Measurements from ENCODE around the gene ZNF32. TPM values are rescaled to one million over a fixed set of nuclear protein-coding genes. Genes with fewer than 3 reads are reported as not detected.

The ZNF32 gene
- total RNA-seq, 1 donor from 2014 or later, result 13.9 TPM

GRCh38 chr10:43681721-43682120 is 33.0 kb upstream of the ZNF32 start:
- intact Hi-C loops (cut with micrococcal nuclease), result no loop called here

GRCh38 chr10:43681220-43681619 is 32.5 kb upstream of the ZNF32 start:
- intact Hi-C loops (cut with micrococcal nuclease), result no loop called here

- intact Hi-C loops (cut with micrococcal nuclease), result no loop called here
These were observed 31.4 kb upstream of the ZNF32 start for GRCh38 chr10:43680035-43680434.

GRCh38 chr10:43679509-43679908 is 30.8 kb upstream of the ZNF32 start:
- intact Hi-C loops (cut with micrococcal nuclease), result no loop called here

GRCh38 chr10:43678654-43679053 is 30.0 kb upstream of the ZNF32 start:
- intact Hi-C loops (cut with micrococcal nuclease), result no loop called here

- intact Hi-C loops (cut with micrococcal nuclease), result no loop called here
These were observed 28.2 kb upstream of the ZNF32 start for GRCh38 chr10:43676901-43677300.

- intact Hi-C loops (cut with micrococcal nuclease), result no loop called here
These were observed 27.6 kb upstream of the ZNF32 start for GRCh38 chr10:43676331-43676730.

GRCh38 chr10:43674553-43675210 is 26.0 kb upstream of the ZNF32 start:
- intact Hi-C loops (cut with micrococcal nuclease), result no loop called here

- intact Hi-C loops (cut with micrococcal nuclease), result no loop called here
These were observed 24.8 kb upstream of the ZNF32 start for GRCh38 chr10:43673471-43673870.

GRCh38 chr10:43671659-43672531 is 23.2 kb upstream of the ZNF32 start:
- intact Hi-C loops (cut with micrococcal nuclease), result loop anchor here (1.0 kb wide), 5 partner anchors 358 to 1192 kb away; no protein-coding TSS in a partner anchor

- intact Hi-C loops (cut with micrococcal nuclease), result no loop called here
These were observed 20.7 kb upstream of the ZNF32 start for GRCh38 chr10:43669386-43669785.

- intact Hi-C loops (cut with micrococcal nuclease), result no loop called here
These were observed 19.2 kb upstream of the ZNF32 start for GRCh38 chr10:43667761-43668386.

GRCh38 chr10:43667317-43667731 is 18.6 kb upstream of the ZNF32 start:
- intact Hi-C loops (cut with micrococcal nuclease), result no loop called here

- intact Hi-C loops (cut with micrococcal nuclease), result no loop called here
These were observed 17.9 kb upstream of the ZNF32 start for GRCh38 chr10:43666552-43666951.

GRCh38 chr10:43665054-43665453 is 16.4 kb upstream of the ZNF32 start:
- intact Hi-C loops (cut with micrococcal nuclease), result no loop called here

GRCh38 chr10:43658227-43658626 is 9.5 kb upstream of the ZNF32 start:
- intact Hi-C loops (cut with micrococcal nuclease), result no loop called here

GRCh38 chr10:43655311-43655710 is 6.6 kb upstream of the ZNF32 start:
- intact Hi-C loops (cut with micrococcal nuclease), result no loop called here

- intact Hi-C loops (cut with micrococcal nuclease), result no loop called here
These were observed 5.1 kb upstream of the ZNF32 start for GRCh38 chr10:43653746-43654145.

GRCh38 chr10:43649185-43649523 is 473 bp upstream of the ZNF32 start:
- intact Hi-C loops (cut with micrococcal nuclease), result loop anchor here (1.0 to 10.0 kb wide), 9 partner anchors 26 to 866 kb away; partner anchors contain the start of genes BMS1, CSGALNACT2 and ZNF239

GRCh38 chr10:43648095-43648397 is 635 bp downstream of the ZNF32 start:
- intact Hi-C loops (cut with micrococcal nuclease), result loop anchor here (1.0 to 10.0 kb wide), 10 partner anchors 42 to 1096 kb away; partner anchors contain the start of genes BMS1, CSGALNACT2, HNRNPF and ZNF33B

- intact Hi-C loops (cut with micrococcal nuclease), result loop anchor here (5.0 to 10.0 kb wide), 2 partner anchors 443 to 510 kb away; partner anchors contain the start of gene CSGALNACT2
These were observed 1.1 kb downstream of the ZNF32 start for GRCh38 chr10:43647576-43647975.

GRCh38 chr10:43645866-43646265 is 2.8 kb downstream of the ZNF32 start:
- intact Hi-C loops (cut with micrococcal nuclease), result loop anchor here (5.0 to 10.0 kb wide), 2 partner anchors 441 to 509 kb away; partner anchors contain the start of gene CSGALNACT2
